CD4-positive, alpha-beta T cell treated with Interleukin-4 for 4 hours (primary cell): Measurements from ENCODE around the gene GLG1.
"Not testable (repeated sequence)": the region's sequence is repeated elsewhere in the genome, so short reads cannot be mapped to it uniquely, and the experiment has no call there.

Experiments
- DNase-seq: peaks from one replicate; pipeline ENCODE4 v3.0.0-alpha.2; 2020

The GLG1 gene

DNA sequence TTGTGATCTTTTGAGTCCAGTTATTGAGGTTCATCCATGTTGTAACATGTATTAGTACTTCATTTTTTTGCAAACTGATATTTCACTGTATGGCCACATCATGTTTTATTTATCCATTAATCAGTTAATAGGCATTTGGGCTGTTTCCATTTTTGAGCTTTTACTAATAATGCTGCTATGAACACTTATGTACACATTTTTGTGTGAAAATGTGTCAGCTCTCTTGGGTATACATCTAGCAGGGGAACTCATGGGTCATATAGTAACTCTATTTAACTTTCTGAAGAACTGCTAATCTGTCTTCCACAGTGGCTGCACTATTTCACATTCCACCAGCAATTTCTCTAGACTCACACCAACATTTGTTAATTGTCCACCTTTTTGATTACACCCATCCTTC, 82.0 kb downstream of the GLG1 start:
- no peak for DNase-seq

DNA sequence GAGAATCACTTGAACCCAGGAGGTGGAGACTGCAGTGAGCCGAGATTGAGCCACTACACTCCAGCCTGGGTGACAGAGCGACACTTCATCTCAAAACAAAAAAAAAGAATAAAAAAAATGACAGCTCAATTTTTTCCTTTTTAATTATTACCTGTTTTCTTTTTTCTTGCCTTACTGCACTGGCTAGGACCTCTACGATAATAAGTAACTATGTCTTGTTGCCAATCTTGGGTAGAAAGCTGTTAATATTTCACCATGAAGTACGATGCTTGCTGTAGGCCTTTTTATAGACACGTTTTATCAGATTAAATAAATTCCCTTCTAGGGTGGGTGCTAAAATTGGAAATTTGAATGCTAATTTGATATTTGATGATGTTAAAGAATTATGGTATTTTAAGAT, 82.8 kb downstream of the GLG1 start:
- no peak for DNase-seq

DNA sequence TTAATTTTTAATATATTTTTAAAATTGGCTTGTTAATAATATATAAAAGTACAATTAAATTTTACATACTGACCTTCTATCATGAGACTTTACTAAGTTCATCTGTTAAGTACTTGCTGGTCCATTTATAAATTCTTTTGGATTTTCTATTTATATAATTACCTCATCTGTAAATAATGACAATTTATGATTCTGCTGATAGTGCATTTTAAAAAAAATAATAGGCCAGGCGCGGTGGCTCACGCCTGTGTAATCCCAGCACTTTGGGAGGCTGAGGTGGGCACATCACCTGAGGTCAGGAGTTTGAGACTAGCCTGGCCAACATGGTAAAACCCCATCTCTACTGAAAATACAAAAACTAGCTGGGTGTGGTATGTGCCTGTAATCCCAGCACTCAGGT, 83.2 kb downstream of the GLG1 start:
- DNase-seq = not testable (repeated sequence)

DNA sequence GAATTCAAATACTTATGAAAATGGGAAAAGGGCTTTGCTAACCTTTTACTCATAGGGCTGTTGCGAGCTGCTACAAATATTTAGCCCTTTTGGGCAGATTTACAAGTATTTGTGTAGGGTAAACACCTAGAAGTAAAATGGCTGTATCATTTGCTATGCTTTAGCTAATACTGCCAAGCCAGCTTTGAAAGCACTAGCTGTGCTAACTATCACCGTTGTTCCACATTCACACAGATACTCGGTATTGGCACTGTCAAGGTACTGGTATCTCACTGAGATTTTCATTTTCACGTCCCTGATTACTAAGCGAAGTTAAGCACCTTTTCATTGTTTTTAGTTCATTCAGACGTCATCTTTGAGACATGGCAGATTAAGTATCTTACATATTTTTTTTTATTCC, 84.8 kb downstream of the GLG1 start:
- no peak for DNase-seq

GRCh38 chr16:74521691-74522090, 85.2 kb downstream of the GLG1 start:
- DNase-seq = no peak

GRCh38 chr16:74518934-74519333, 88.0 kb downstream of the GLG1 start:
- DNase-seq = not testable (repeated sequence)

- DNase-seq = no peak
Observed at GRCh38 chr16:74511961-74512360, 95.0 kb downstream of the GLG1 start.

GRCh38 chr16:74505011-74505410, 101.9 kb downstream of the GLG1 start:
- no peak for DNase-seq

DNA sequence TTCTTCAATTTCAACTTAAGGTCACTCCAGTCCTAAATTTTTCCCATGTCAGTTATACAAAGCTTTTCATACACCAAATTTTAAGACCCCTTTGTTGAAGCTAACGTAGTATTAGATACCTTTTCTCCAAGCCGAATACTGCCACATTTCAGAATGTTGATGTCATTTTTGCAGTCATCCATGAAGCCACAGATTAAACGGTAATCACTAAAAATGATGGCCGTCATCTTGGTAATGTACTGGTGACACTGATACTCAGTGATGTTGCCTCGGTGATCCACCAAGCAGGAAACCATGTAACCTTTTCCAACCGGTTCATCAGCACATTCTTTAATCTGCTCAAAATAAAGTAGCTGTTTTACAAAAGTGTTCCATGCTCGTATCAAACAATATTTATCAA, 103.5 kb downstream of the GLG1 start:
- no peak for DNase-seq

DNA sequence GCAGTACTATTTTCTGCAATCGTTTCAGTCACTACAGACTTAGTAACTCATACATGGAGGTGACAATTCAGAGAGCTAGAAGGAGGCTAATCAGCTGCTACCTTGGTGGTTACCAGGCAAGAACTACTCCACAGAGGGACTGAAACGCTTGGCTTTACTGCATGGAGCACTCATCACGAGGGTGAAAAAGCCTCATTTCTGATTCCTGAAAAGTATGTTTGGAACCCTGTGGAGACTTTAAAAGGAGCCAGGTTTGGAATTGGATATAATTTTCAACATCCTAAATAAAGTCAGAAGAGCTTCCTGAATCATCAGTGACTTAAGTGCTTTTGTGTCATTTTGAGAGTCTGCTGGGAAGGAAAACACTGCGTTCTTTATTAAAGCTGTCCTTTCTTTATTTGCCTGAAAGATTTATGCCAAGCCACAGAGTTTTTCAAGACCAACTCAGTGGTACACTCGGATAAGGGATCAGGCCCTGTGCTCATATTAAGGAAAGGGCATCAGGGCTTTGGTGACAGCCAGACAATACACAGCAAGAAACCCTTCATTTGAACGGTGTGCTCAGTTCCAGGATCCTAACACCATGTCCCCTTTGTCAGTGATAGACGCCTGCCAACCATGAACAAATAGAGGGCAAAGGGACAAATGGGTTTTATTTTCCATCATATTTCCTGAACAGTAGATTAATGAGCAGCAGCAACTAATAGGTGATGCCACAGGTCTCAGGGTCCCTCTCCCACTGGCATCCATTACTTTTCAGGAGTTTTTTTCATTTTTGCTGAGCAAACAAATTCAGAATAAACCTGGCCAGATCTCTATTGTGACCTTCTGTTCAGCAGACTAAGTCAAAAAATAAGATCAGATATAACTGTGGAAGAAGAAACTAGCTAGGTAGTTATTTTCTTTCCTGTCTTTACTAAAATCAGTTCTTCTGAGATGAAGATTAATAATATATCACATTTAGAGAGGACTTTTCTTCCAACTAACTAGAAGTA, 105.1 kb downstream of the GLG1 start:
- no peak for DNase-seq

GRCh38 chr16:74500907-74501306, 106.0 kb downstream of the GLG1 start:
- DNase-seq = no peak

DNA sequence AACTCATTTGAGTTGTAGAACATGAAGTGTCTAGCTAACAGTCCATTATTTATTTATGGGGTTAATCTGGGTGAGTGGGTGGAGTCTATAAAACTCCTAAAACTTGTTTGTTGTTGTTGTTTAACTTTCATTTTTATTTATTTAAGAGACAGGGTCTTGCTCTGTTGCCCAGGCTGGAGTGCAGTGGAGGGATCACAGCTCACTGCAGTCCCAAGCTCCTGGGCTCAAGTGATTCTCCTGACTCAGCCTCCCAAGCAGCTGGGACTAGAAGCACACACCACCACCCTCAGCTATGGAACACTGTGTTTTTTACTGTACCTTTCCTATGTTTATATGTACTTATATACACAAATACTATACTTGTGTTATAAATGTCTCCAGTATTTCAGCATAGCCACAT, 107.8 kb downstream of the GLG1 start:
- no peak for DNase-seq

- no peak for DNase-seq
Observed at GRCh38 chr16:74497761-74498160, 109.2 kb downstream of the GLG1 start.

DNA sequence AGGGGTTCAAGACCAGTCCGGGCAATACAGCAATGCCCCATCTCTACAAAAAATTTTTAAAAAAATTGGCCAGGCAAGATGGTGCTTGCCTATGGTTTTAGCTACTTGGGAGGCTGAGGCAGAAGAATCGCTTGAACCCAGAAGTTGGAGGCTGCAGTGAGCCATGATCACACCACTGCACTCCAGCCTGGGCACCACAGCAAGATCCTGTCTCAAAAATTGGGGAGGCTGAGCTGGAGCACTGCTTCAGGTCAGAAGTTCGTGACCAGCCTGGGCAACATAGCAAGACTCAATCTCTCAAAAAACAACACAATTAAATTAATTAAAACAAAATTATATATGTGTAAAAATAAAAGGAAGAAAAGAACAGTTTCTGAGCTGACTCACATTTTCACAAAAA, 110.9 kb downstream of the GLG1 start:
- no peak for DNase-seq

GRCh38 chr16:74492976-74493375, 113.9 kb downstream of the GLG1 start:
- no peak for DNase-seq

GRCh38 chr16:74487634-74488495, 119.0 kb downstream of the GLG1 start:
- DNase-seq = no peak

GRCh38 chr16:74485916-74486315, 121.0 kb downstream of the GLG1 start:
- no peak for DNase-seq

DNA sequence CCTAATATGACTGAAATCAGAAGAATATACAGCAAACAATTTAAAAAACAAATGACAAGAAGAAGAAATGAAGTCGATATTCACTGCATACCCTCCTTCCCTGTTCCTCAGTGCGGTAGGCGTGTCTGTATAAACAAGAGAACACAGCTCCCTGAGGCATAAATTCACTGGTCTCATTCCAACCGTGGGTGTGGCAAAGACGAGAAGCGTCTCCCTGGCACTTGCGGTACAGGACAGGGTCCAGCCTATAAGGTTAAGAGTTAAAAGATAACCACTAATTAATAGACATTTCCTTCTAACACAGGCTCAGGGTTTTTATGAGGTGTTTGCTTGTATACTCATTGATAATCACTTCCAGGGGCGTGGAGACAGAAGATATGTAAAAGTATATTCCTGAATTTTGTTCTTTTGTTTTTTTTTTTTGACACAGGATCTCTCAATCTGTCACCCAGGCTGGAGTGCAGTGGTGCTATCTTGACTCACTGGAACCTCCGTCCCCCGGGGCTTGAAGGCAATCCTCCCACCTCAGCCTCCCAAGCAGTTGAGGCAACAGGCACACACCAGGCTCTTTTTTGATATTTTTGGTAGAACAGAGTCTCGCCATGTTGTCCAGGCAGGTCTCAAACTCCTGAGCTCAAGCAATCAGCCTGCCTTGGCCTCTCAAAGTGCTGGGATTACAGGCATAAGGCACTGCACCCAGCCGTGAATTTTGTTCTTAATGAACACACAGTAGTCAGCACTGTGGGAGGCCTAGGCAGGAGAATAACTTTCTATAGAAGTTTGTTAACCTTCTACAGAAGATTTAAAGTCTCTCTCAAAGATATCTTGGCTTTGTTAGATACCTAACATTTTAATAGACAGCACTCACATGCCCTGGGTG, 126.5 kb downstream of the GLG1 start:
- no peak for DNase-seq

GRCh38 chr16:74477226-74477625, 129.7 kb downstream of the GLG1 start:
- no peak for DNase-seq

GRCh38 chr16:74474416-74474815, 132.5 kb downstream of the GLG1 start:
- DNase-seq = no peak

DNA sequence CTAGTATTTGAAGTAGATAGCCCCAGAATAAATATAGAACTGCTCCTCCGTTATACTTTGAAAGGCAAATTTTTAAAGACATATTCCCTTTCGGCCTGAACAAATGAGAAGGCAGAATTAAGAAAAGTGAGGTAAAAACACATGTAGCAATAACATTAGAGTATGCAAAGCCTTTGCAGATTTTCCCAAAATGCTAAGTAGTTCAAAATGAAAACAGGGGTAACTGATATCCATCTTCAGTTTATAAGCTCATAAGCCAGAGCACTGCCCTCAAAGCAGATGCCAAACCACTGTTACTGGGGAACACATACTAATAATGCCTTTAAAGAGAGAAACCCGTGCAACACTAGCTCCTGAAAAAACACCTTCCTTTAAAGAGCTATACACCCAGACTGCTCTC, 134.4 kb downstream of the GLG1 start:
- DNase-seq = no peak

DNA sequence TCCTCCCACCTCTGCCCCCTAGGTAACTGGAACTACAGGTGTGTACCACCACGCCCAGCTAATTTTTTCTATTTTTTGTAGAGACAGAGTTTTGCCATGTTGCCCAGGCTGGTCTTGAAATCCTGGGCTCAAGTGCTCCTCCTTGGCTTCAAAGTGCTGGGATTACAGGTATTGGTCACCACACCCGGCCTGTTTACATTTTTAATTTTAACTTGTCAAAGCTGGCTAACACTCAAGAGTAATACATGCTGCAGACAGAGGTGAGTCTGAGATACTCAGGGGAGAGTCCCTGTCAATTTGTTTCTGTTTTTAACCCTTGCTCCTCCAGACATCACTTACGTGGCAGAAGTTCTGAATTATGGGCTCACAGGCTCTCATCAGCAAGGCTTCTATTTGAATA, 134.9 kb downstream of the GLG1 start:
- DNase-seq = no peak

DNA sequence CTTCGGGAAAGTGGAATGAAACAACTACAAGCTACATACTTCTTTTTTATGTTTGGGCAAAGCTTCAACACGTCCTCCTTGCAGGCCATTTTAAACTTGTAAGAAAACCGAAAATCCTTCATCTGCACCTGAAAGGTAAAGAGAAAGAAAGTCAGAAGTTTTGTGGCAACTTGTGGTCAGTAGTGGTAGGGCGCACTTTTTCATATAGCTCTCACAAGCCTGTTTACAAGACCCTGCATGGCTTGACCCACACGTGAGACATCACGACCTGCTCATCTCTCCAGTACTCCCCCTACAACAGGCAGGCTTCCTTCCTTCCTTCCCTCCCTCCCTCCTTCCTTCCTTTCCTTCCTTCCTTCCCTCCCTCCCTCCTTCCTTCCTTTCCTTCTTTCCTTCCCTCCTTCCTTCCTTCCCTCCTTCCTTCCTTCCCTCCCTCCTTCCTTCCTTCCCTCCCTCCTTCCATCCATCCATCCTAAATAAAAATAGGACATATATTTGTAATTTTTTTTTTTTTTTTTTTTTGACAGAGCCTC, 136.9 kb downstream of the GLG1 start:
- no peak for DNase-seq
